Activated T-cell treated with anti-CD3 and anti-CD28 coated beads, Interleukin-2, amount 50 U/mL, for 4 hours (primary cell): ENCODE results near the gene TAOK3. TPM values are rescaled to one million over a fixed set of nuclear protein-coding genes. Genes with fewer than 3 reads are reported as not detected.

Experiments
- ATAC-seq, 2 donors: fragments of 200-7000 bp; cut with Tn5 transposase; one replicate each; pipeline ENCODE4 v1.10.0; 2021
- DNase-seq: peaks from one replicate; pipeline ENCODE4 v3.0.0-alpha.2; 2020
- H3K27me3 Mint-ChIP-seq: one replicate; pipeline ENCODE4 v1.8.0; 2021; ENCODE audit warnings: low read depth, mixed read lengths
- H3K36me3 Mint-ChIP-seq: one replicate; pipeline ENCODE4 v1.8.0; 2022; ENCODE audit warnings: mixed read lengths; ENCODE audit not compliant: insufficient read depth
- H3K4me1 Mint-ChIP-seq: one replicate; pipeline ENCODE4 v1.8.0; 2021; ENCODE audit warnings: low read depth, mixed read lengths
- H3K4me3 Mint-ChIP-seq: one replicate; pipeline ENCODE4 v1.8.0; 2021; ENCODE audit warnings: mild to moderate bottlenecking, moderate library complexity, mixed read lengths
- H3K9me3 Mint-ChIP-seq: one replicate; pipeline ENCODE4 v1.8.0; 2021; ENCODE audit warnings: mixed read lengths
- total RNA-seq, 3 donors: library from RNA; stranded (reverse); gene quantifications; one replicate each; pipeline ENCODE4 v1.2.1, GENCODE V29; 2021

Gene TAOK3
- total RNA-seq, 3 donors from 2014 or later = 39.8 to 46.5 (median 43.9) TPM

GRCh38 chr12:118377884-118378470 lies 5.3 kb upstream of the TAOK3 start:
- peaks cover 35% of the 10 kb centered on the region for H3K4me1 Mint-ChIP-seq
- H3K27me3 Mint-ChIP-seq = no peaks in the 10 kb centered on the region
- no peaks in the 10 kb centered on the region for H3K9me3 Mint-ChIP-seq
- ATAC-seq = no peak
- H3K36me3 Mint-ChIP-seq = peaks cover 5% of the 10 kb centered on the region
- H3K4me3 Mint-ChIP-seq = peak overlapping the region; percentile 96
- DNase-seq = peak; percentile 76

GRCh38 chr12:118377021-118377883 lies 4.5 kb upstream of the TAOK3 start:
- Mint-ChIP-seq H3K4me3 (peak overlapping the region; percentile 96), H3K36me3 (peaks cover 5% of the 10 kb centered on the region), H3K4me1 (peaks cover 35% of the 10 kb centered on the region), H3K27me3 (no peaks in the 10 kb centered on the region), H3K9me3 (no peaks in the 10 kb centered on the region)
- no peak for DNase-seq
- ATAC-seq = no peak

- Mint-ChIP-seq H3K27me3 (no peaks in the 10 kb centered on the region), H3K9me3 (no peaks in the 10 kb centered on the region), H3K4me3 (peak within 1 kb of the TSS; percentile 96), H3K4me1 (peaks cover 36% of the 10 kb centered on the region), H3K36me3 (peaks cover 3% of the 10 kb centered on the region)
- ATAC-seq (peak; percentile 35 to 40), DNase-seq (peak; percentile 95)
These were observed 3.6 kb upstream of the TAOK3 start, which contains the start of gene SUDS3 for GRCh38 chr12:118376089-118377020. Gene SUDS3, plus strand, starts transcription at chr12:118376555. Its CDS starts 137 bp downstream, at chr12:118376692.

DNA sequence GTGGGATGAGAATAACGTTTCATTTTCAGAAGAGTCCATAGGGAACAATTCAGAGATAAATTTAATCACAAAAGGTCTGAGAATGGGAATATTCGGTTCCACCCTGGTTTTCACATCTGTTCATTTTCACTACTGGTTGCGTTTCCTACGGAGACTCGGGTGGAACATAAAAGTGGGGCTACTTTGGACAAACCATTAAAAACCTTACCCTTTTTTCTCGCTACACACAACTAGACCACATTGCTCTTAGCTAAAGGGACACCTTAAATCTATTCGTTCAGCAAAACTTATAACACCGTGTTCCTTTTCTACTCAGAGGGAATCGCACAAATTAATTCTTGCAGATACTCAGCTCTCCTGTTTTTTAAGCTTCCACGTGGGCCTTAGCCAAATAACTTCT lies 2.6 kb upstream of the TAOK3 start:
- Mint-ChIP-seq H3K36me3 (peaks cover 3% of the 10 kb centered on the region), H3K27me3 (no peaks in the 10 kb centered on the region), H3K9me3 (no peaks in the 10 kb centered on the region), H3K4me1 (peaks cover 46% of the 10 kb centered on the region), H3K4me3 (peak overlapping the region; percentile 96)
- no peak for ATAC-seq
- DNase-seq = no peak

- no peak for ATAC-seq
- H3K36me3 Mint-ChIP-seq = peaks cover under 1% of the 10 kb centered on the region
- no peak for DNase-seq
- H3K9me3 Mint-ChIP-seq = no peaks in the 10 kb centered on the region
- H3K27me3 Mint-ChIP-seq = no peaks in the 10 kb centered on the region
- H3K4me1 Mint-ChIP-seq = peaks cover 49% of the 10 kb centered on the region
- H3K4me3 Mint-ChIP-seq = peak overlapping the region; percentile 40
These were observed 2.2 kb upstream of the TAOK3 start for GRCh38 chr12:118374909-118375308.

- no peak for ATAC-seq
- Mint-ChIP-seq H3K27me3 (no peaks in the 10 kb centered on the region), H3K4me1 (peaks cover 50% of the 10 kb centered on the region), H3K4me3 (peak overlapping the region; percentile 93), H3K36me3 (no peaks in the 10 kb centered on the region), H3K9me3 (no peaks in the 10 kb centered on the region)
- DNase-seq = no peak
These were observed 1.5 kb upstream of the TAOK3 start for GRCh38 chr12:118374126-118374725.

GRCh38 chr12:118373616-118374015 lies 909 bp upstream of the TAOK3 start:
- no peak for DNase-seq
- peak overlapping the region; percentile 93 for H3K4me3 Mint-ChIP-seq
- ATAC-seq = no peak

GRCh38 chr12:118371321-118372282 lies 1.1 kb downstream of the TAOK3 start:
- H3K9me3 Mint-ChIP-seq = no peaks in the 10 kb centered on the region
- H3K36me3 Mint-ChIP-seq = no peaks in the 10 kb centered on the region
- H3K4me1 Mint-ChIP-seq = peaks cover 40% of the 10 kb centered on the region
- no peaks in the 10 kb centered on the region for H3K27me3 Mint-ChIP-seq
- H3K4me3 Mint-ChIP-seq = peak overlapping the region; percentile 93
- ATAC-seq (no peak), DNase-seq (peak; percentile 9)

More at GRCh38 chr12:118373616-118374015, 909 bp upstream of the TAOK3 start:
- Mint-ChIP-seq H3K27me3 (no peaks in the 10 kb centered on the region), H3K36me3 (no peaks in the 10 kb centered on the region), H3K4me1 (peaks cover 51% of the 10 kb centered on the region), H3K9me3 (no peaks in the 10 kb centered on the region)

DNA sequence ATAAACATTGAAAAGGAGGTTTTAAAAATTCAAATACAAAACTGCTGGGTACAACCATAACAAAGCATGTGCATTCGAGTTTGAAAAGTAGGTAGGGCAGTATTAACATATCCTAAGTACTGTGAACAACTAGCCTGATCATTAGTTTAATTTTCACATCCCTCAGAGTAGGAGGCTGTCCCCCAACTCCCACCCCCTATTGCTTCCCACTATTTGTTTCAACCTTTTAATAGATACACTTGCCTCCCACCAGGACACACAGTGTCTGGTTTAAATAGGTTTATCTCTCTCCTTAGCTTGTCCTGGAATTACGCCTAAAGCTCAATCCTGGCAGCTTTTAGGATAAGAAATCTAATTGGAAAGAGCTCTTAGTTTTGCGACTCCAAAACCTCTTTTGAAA lies 2.1 kb downstream of the TAOK3 start:
- ATAC-seq = no peak
- Mint-ChIP-seq H3K4me3 (peak overlapping the region; percentile 93), H3K27me3 (no peaks in the 10 kb centered on the region), H3K9me3 (no peaks in the 10 kb centered on the region), H3K36me3 (no peaks in the 10 kb centered on the region), H3K4me1 (peaks cover 34% of the 10 kb centered on the region)
- no peak for DNase-seq

DNA sequence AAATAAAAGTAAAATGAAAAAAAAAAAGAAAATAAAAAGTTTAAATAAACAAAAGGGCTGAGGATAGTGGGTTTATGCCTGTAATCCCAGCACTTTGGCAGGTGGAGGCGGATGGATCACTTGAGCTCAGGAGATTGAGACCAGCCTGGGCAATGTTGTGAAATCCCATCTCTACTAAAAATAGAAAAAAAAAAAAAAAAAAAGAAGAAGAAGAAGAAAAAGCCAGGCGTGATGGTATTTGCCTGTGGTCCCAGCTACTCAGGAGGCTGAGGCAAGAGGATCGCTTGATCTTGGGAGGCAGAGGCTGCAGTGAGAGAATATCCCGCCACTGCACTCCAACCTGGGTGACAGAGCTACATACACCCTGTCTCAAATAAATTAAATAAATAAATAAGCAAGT lies 3.9 kb downstream of the TAOK3 start:
- peaks cover 23% of the 10 kb centered on the region for H3K4me1 Mint-ChIP-seq
- no peak overlapping the region for H3K4me3 Mint-ChIP-seq
- no peak for DNase-seq
- no peak for ATAC-seq
- H3K27me3 Mint-ChIP-seq = no peaks in the 10 kb centered on the region
- H3K36me3 Mint-ChIP-seq = no peaks in the 10 kb centered on the region
- no peaks in the 10 kb centered on the region for H3K9me3 Mint-ChIP-seq

DNA sequence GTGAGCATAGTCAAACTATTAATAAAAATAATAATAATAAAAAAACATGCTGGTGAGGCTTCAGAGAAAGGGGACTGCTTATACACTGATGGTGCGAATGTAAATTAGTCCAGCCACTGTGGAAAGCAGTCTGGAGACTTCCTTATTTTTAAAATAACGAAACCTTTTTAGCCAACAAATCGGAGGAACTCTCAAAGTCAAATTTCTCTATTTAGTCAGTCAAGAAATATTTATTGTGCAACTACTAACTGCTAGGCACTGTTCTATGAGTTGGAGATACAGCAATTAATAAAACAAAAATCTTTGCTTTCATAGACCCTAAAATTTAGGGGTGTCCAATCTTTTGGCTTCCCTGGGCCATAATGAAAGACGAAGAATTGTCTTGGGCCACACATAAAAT lies 10.8 kb downstream of the TAOK3 start:
- no peak overlapping the region for H3K4me3 Mint-ChIP-seq
- ATAC-seq (no peak), DNase-seq (no peak)
- H3K27me3 Mint-ChIP-seq = no peaks in the 10 kb centered on the region
- H3K36me3 Mint-ChIP-seq = no peaks in the 10 kb centered on the region
- H3K9me3 Mint-ChIP-seq = no peaks in the 10 kb centered on the region
- peaks cover 27% of the 10 kb centered on the region for H3K4me1 Mint-ChIP-seq

- Mint-ChIP-seq H3K9me3 (no peaks in the 10 kb centered on the region), H3K27me3 (no peaks in the 10 kb centered on the region), H3K36me3 (no peaks in the 10 kb centered on the region), H3K4me1 (peaks cover 34% of the 10 kb centered on the region), H3K4me3 (no peak overlapping the region)
- DNase-seq (no peak), ATAC-seq (no peak)
These were observed 11.7 kb downstream of the TAOK3 start for GRCh38 chr12:118361092-118361404.

DNA sequence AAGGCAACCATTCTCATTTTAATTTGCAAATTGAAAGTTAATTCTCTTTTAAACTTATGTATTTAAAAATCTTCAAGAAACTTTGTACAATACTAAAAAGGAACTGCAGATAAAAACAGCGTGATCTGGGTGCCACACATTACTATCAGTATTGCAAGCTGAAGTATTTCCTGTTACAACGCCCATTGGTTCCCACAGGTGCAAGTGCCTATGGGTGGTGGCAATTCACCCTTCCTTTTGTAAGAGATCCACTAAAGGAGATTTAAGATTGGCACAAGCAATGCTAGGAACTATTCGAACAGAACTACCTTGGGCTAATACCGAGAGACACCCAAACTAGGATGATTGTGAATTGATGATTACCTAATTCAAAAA lies 13.2 kb downstream of the TAOK3 start:
- H3K36me3 Mint-ChIP-seq = peaks cover 2% of the 10 kb centered on the region
- peak overlapping the region; percentile 90 for H3K4me3 Mint-ChIP-seq
- H3K9me3 Mint-ChIP-seq = no peaks in the 10 kb centered on the region
- peaks cover 47% of the 10 kb centered on the region for H3K4me1 Mint-ChIP-seq
- H3K27me3 Mint-ChIP-seq = no peaks in the 10 kb centered on the region
- no peak for DNase-seq
- peak; percentile 60 to 63 for ATAC-seq
